HepG2 (cell line): ENCODE results near the gene MBOAT7. TPM values are rescaled to one million over a fixed set of nuclear protein-coding genes. Genes with fewer than 3 reads are reported as not detected.

Experiments used
- ATAC-seq: fragments of 200-7000 bp; cut with Tn5 transposase; 3 replicates; pipeline ENCODE4 v1.9.1; 2020; ENCODE audit warnings: mild to moderate bottlenecking, moderate library complexity
- BruUV-seq: library from RNA; stranded (reverse); fragments of 400-500 nt; replicated peaks from 2 replicates; lab custom pipeline; 2021; lab: Mats Ljungman, UMichigan
- CTCF ChIA-PET: fragments of 300-600 bp; formaldehyde crosslinking; extraction: SDS; loops from one replicate; lab custom pipeline; 2021; ENCODE audit warnings: low total read pairs, inconsistent platforms, low intra/inter-chr PET ratio; lab: Yijun Ruan, JAX
- POLR2A ChIA-PET: fragments of 350-600 bp; sonication (Branson Sonifier 250); formaldehyde crosslinking; loops from one replicate; lab custom pipeline; 2020; ENCODE audit warnings: antibody characterized with exemption, inconsistent platforms; lab: Yijun Ruan, JAX
- DNase-seq: peaks from one replicate; pipeline ENCODE4 v3.0.0-alpha.2; 2015; ENCODE audit warnings: low spot score
- FAIRE-seq: peaks from 3 replicates; lab custom pipeline; 2011; peaks lifted over from hg19 to GRCh38; lab: Jason Lieb, UNC
- H2AFZ ChIP-seq: one replicate; pipeline ENCODE4 v1.6.1; 2011; ENCODE audit warnings: low read length, inconsistent platforms
- H3K27ac ChIP-seq: fragments of 300-600 bp; 3 replicates; pipeline ENCODE4 v1.8.0; 2011; ENCODE audit warnings: mixed run types, mild to moderate bottlenecking, mixed read lengths, low read length, inconsistent platforms; ENCODE audit not compliant: insufficient read depth; ENCODE audit errors: extremely low read length
- H3K27me3 ChIP-seq, 2 experiments: fragments of 200-600 bp in 1 of 2; 2 replicates in 1 of 2; 3 replicates in 1 of 2; pipeline versions ENCODE4 v1.6.0 to v1.8.0; 2011; ENCODE audit warnings: low read length in 2 of 2, mild to moderate bottlenecking in 2 of 2, moderate library complexity in 2 of 2, inconsistent platforms in 1 of 2; ENCODE audit not compliant: insufficient read depth in 2 of 2, control insufficient read depth in 1 of 2
- H3K36me3 ChIP-seq, 2 experiments: fragments of 200-600 bp in 1 of 2; replicated peaks in 1 of 2; 2 replicates in 1 of 2; 3 replicates in 1 of 2; pipeline versions ENCODE4 v1.5.1 to v1.8.0; 2011; ENCODE audit warnings: low read length in 2 of 2, inconsistent platforms in 1 of 2; ENCODE audit not compliant: insufficient read depth in 2 of 2, control insufficient read depth in 1 of 2
- H3K4me1 ChIP-seq: 2 replicates; pipeline ENCODE4 v1.5.1; 2012; ENCODE audit warnings: low read length, inconsistent platforms; ENCODE audit not compliant: insufficient read depth
- H3K4me2 ChIP-seq: 2 replicates; pipeline ENCODE4 v1.6.0; 2011; ENCODE audit warnings: low read depth, low read length, inconsistent platforms
- H3K4me3 ChIP-seq, 3 experiments: fragments of 200-600 bp in 1 of 3; sonication (generic), shearing (Covaris generic) in 1 of 3; replicated peaks in 1 of 3; 2 replicates each; pipeline ENCODE4 v1.5.1; 2011 to 2016; ENCODE audit warnings: low read length in 3 of 3, inconsistent platforms in 2 of 3, low read depth in 2 of 3, mild to moderate bottlenecking in 2 of 3, control low read depth in 1 of 3, mixed read lengths in 1 of 3; ENCODE audit not compliant: insufficient read depth in 1 of 3
- H3K79me2 ChIP-seq: one replicate; pipeline ENCODE4 v1.6.1; 2011; ENCODE audit warnings: low read length, inconsistent platforms; ENCODE audit not compliant: insufficient read depth
- H3K9ac ChIP-seq: 2 replicates; pipeline ENCODE4 v1.6.0; 2011; ENCODE audit warnings: mild to moderate bottlenecking, low read depth, low read length, inconsistent platforms; ENCODE audit not compliant: insufficient read depth
- H3K9me3 ChIP-seq: 2 replicates; pipeline ENCODE4 v1.5.1; 2012; ENCODE audit warnings: mild to moderate bottlenecking, low read length
- H4K20me1 ChIP-seq: 2 replicates; pipeline ENCODE4 v1.6.0; 2011; ENCODE audit warnings: inconsistent platforms, mild to moderate bottlenecking, low read length, moderate library complexity; ENCODE audit not compliant: insufficient read depth
- AHR ChIP-seq: IDR thresholded peaks from 2 replicates; pipeline ENCODE4 v1.6.1; 2018; ENCODE audit warnings: missing genetic modification reagents, missing compliant biosample characterization
- BRD4 ChIP-seq: sonication (generic); formaldehyde crosslinking; IDR thresholded peaks from 2 replicates; pipeline ENCODE4 v1.4.0; 2020; ENCODE audit warnings: missing genetic modification reagents
- ISL2 ChIP-seq: sonication (generic); formaldehyde crosslinking; IDR thresholded peaks from 2 replicates; pipeline ENCODE4 v1.5.0; 2020; ENCODE audit warnings: missing genetic modification reagents
- KDM5A ChIP-seq: fragments of 200-600 bp; sonication (generic); IDR thresholded peaks from 2 replicates; pipeline ENCODE4 v1.7.0; 2018; ENCODE audit warnings: antibody characterized with exemption, mild to moderate bottlenecking, low read length, borderline replicate concordance
- NRL ChIP-seq: sonication (generic); formaldehyde crosslinking; IDR thresholded peaks from 2 replicates; pipeline ENCODE4 v1.5.0; 2020; ENCODE audit warnings: missing genetic modification reagents, mild to moderate bottlenecking, moderate library complexity, borderline replicate concordance
- RARA ChIP-seq: IDR thresholded peaks from 2 replicates; pipeline ENCODE4 v1.6.1; 2016; ENCODE audit warnings: missing genetic modification reagents, missing compliant biosample characterization
- ZC3H13 ChIP-seq: sonication (generic); formaldehyde crosslinking; IDR thresholded peaks from 2 replicates; pipeline ENCODE4 v1.8.1; 2023; ENCODE audit warnings: mild to moderate bottlenecking, missing genetic modification reagents, moderate library complexity
- ZNF17 ChIP-seq: sonication (generic); formaldehyde crosslinking; IDR thresholded peaks from 2 replicates; pipeline ENCODE4 v1.5.0; 2020; ENCODE audit warnings: mild to moderate bottlenecking, missing genetic modification reagents
- ZNF337 ChIP-seq: sonication (generic); formaldehyde crosslinking; IDR thresholded peaks from 2 replicates; pipeline ENCODE4 v1.5.1; 2020; ENCODE audit warnings: missing genetic modification reagents, low read depth, mild to moderate bottlenecking, borderline replicate concordance
- ZSCAN20 ChIP-seq: sonication (generic); formaldehyde crosslinking; IDR thresholded peaks from 2 replicates; pipeline ENCODE4 v1.4.0; 2020; ENCODE audit warnings: missing genetic modification reagents, mild to moderate bottlenecking, borderline replicate concordance
- WGBS: methylation state at CpG from one replicate; pipeline ENCODE4 v1.1.6; 2017; ENCODE audit warnings: low lambda C conversion rate; 5-methylcytosine and 5-hydroxymethylcytosine counted together
- in situ Hi-C: cut with HindIII; loops from 2 replicates; pipeline ENCODE4 v1.10.0; 2017; ENCODE audit warnings: low pct_unique_long_range_greater_than_20kb; ENCODE audit not compliant: extremely low pct_ligation_motif_present
- intact Hi-C: fragments of 100-400 bp; cut with micrococcal nuclease; formaldehyde crosslinking; loops from one replicate; pipeline ENCODE4 v1.10.0; 2022; ENCODE audit not compliant: unreplicated experiment
- polyA plus RNA-seq, 8 experiments: library from polyadenylated mRNA; depleted of rRNA in 3 of 8; stranded (reverse) in 7 of 8; unstranded in 1 of 8; fragments of >200 nt; fragmentation: Illumina TruSeq in 4 of 8; extraction: Trizol in 4 of 8; gene quantifications; 2 replicates each; pipeline versions ENCODE4 v1.2.1 to v1.2.3, GENCODE V29; 2011 to 2016; ENCODE audit warnings: low read depth in 4 of 8, missing spikeins in 1 of 8, mixed read lengths in 1 of 8; ENCODE audit not compliant: insufficient read depth in 1 of 8
- total RNA-seq, 5 experiments: library from RNA; depleted of rRNA; stranded (reverse); fragments of >200 nt; fragmentation: Illumina TruSeq; extraction: Trizol; gene quantifications; 2 replicates each; pipeline ENCODE4 v1.2.3, GENCODE V29; 2016; ENCODE audit warnings: low read depth in 1 of 5
- TF ChIP-seq, protein P1 (sequence below): sonication (generic); formaldehyde crosslinking; IDR thresholded peaks from 2 replicates; pipeline ENCODE4 v1.4.0; 2020; ENCODE audit warnings: missing genetic modification reagents
- TF ChIP-seq, protein P2 (sequence below): sonication (generic); formaldehyde crosslinking; IDR thresholded peaks from 2 replicates; pipeline ENCODE4 v1.5.1; 2020; ENCODE audit warnings: missing genetic modification reagents, mild to moderate bottlenecking, borderline replicate concordance

The MBOAT7 gene
- total and polyA plus RNA-seq, 2 of the 13 experiments (the other 11 are each of a cell fraction or from before 2014, with no cell fraction given): 22.2 to 25.5 TPM

- TF ChIP-seq KDM5A: 0 out of 2 replicates have a peak, but pooled peaks have one; percentile 54
- TF ChIP-seq NRL (CRISPR knock-in tag): peak; percentile 5; the same call in 1 of the 2 replicates
- peak; percentile 43; the same call in 1 of the 2 replicates for TF ChIP-seq ZSCAN20 (CRISPR knock-in tag)
- peak; percentile 39; the same call in 1 of the 2 replicates for TF ChIP-seq ZC3H13 (CRISPR knock-in tag)
- TF ChIP-seq, protein P1, sequence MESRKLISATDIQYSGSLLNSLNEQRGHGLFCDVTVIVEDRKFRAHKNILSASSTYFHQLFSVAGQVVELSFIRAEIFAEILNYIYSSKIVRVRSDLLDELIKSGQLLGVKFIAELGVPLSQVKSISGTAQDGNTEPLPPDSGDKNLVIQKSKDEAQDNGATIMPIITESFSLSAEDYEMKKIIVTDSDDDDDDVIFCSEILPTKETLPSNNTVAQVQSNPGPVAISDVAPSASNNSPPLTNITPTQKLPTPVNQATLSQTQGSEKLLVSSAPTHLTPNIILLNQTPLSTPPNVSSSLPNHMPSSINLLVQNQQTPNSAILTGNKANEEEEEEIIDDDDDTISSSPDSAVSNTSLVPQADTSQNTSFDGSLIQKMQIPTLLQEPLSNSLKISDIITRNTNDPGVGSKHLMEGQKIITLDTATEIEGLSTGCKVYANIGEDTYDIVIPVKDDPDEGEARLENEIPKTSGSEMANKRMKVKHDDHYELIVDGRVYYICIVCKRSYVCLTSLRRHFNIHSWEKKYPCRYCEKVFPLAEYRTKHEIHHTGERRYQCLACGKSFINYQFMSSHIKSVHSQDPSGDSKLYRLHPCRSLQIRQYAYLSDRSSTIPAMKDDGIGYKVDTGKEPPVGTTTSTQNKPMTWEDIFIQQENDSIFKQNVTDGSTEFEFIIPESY (CRISPR knock-in tag): no peak
- TF ChIP-seq ISL2 (CRISPR knock-in tag): 0 out of 2 replicates have a peak, but pooled peaks have one; percentile 6
- TF ChIP-seq ZNF337: no peak
- TF ChIP-seq, protein P2, sequence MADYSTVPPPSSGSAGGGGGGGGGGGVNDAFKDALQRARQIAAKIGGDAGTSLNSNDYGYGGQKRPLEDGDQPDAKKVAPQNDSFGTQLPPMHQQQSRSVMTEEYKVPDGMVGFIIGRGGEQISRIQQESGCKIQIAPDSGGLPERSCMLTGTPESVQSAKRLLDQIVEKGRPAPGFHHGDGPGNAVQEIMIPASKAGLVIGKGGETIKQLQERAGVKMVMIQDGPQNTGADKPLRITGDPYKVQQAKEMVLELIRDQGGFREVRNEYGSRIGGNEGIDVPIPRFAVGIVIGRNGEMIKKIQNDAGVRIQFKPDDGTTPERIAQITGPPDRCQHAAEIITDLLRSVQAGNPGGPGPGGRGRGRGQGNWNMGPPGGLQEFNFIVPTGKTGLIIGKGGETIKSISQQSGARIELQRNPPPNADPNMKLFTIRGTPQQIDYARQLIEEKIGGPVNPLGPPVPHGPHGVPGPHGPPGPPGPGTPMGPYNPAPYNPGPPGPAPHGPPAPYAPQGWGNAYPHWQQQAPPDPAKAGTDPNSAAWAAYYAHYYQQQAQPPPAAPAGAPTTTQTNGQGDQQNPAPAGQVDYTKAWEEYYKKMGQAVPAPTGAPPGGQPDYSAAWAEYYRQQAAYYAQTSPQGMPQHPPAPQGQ: 0 out of 2 replicates have a peak, but pooled peaks have one; percentile 1
Measured at GRCh38 chr19:54201172-54201701, 11.9 kb upstream of the MBOAT7 start (continued).

- Histone ChIP-seq H3K9me3 (no peaks in the 10 kb centered on the region), H3K4me1 (peaks cover 37% of the 10 kb centered on the region), H4K20me1 (peaks cover 37% of the 10 kb centered on the region), H3K4me2 (no peak overlapping the region), H3K9ac (no peak overlapping the region), H3K27ac (no peak overlapping the region), H3K4me3 (no peak overlapping the region), H3K79me2 (peaks cover 37% of the 10 kb centered on the region), H2AFZ (no peak overlapping the region), H3K36me3 (peaks cover 4 to 41% of the 10 kb centered on the region in 2 experiments), H3K27me3 (no peaks in the 10 kb centered on the region; a peak in 1 of 5 replicates)
- 97% methylated on average over 16 of the region's 16 CpGs for WGBS
- TF ChIP-seq BRD4: no peak
- TF ChIP-seq ZNF17 (CRISPR knock-in tag): no peak
- no peak for TF ChIP-seq RARA (CRISPR knock-in tag)
- TF ChIP-seq AHR (CRISPR knock-in tag): no peak
- FAIRE-seq (no peak), ATAC-seq (no peak), DNase-seq (no peak)
- POLR2A ChIA-PET: interaction anchor here (0.7 to 8.7 kb wide), 4 partner anchors 9 to 62 kb away, joined by 3 to 306 read pairs (median 52); partner anchors contain the start of genes CNOT3, MBOAT7 and TSEN34
- CTCF ChIA-PET: no interaction called here
- BruUV-seq: no TSS peak
- in situ Hi-C loops: no loop called here
- intact Hi-C loops: no loop called here
Measured at GRCh38 chr19:54199401-54199800, 10.0 kb upstream of the MBOAT7 start.
